Fibroblast of skin of right quadriceps (primary cell): Measurements from ENCODE around the gene DKC1.
"Not testable (repeated sequence)": the region's sequence is repeated elsewhere in the genome, so short reads cannot be mapped to it uniquely, and the experiment has no call there.

Experiments
- DNase-seq: peaks from one replicate; pipeline ENCODE4 v3.0.0-alpha.2; 2013

Gene DKC1

DNA sequence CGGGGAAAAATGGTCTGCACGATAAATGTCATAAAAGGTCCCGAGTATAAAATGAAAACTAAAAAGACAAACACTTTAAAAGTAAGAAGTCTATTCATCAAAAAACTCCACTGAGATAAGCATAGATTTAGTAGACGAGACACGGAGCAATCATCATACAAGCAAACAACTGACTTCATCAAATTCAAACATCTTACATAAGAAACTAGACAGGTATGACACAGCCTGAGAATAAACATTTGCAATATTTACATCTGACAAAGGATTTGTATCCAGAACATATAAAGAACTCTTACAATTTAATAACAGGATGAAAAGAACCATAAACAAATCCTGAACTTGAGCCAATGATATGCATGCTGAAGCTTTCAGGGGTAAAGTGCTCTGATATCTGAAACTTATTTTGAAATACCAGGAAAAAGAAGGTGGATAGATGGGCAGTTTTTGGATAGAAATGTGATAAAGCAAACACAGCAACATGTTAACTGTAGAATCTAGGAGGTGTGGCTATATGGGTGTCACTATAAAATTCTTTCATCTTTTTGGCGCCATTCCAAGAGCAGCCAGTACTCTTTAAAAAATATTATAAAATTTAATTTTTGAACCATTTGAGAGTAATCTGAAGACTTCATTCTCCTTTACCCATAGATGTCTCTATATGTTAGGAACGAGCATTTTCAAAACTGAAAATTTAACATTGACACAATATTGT lies 30.6 kb downstream of the DKC1 start:
- DNase-seq = no peak

DNA sequence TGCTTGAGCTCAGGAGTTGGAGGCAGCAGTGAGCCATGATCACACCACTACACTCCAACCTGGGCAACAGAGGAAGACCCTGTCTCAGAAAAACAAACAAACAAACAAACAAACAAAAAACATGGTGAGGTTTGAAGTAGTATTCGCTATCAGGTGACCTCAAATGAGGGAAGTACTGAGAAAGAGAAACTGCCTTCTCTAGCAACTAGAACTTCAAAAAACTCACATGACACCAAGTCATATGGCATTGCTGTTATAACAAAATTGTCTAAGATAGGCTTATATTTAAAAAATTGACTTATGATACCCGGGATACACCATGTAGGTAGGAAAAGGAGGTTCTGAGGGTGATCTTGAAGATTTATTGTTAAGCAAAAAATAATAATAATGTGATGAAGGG lies 32.4 kb downstream of the DKC1 start:
- no peak for DNase-seq

DNA sequence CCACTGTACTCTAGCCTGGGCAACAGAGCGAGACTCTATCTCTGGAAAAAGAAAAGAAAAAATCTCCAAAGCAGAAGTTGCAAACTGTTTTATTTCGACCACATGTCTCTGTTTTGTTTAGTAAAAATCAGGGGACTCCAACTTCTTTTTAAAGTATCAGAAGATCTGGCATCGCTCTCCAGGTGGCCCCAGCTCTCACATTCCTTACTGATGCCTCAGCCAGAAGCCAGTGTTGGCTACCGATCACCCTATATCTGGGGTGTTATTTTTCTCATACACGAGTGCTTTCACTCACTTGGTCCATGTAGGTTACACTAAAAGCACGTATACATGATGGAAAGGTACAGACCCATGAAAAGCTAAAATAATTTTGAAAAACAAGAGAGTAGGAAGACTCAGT lies 34.3 kb downstream of the DKC1 start:
- DNase-seq = no peak

GRCh38 chrX:154799556-154800348 lies 37.1 kb downstream of the DKC1 start:
- no peak for DNase-seq

DNA sequence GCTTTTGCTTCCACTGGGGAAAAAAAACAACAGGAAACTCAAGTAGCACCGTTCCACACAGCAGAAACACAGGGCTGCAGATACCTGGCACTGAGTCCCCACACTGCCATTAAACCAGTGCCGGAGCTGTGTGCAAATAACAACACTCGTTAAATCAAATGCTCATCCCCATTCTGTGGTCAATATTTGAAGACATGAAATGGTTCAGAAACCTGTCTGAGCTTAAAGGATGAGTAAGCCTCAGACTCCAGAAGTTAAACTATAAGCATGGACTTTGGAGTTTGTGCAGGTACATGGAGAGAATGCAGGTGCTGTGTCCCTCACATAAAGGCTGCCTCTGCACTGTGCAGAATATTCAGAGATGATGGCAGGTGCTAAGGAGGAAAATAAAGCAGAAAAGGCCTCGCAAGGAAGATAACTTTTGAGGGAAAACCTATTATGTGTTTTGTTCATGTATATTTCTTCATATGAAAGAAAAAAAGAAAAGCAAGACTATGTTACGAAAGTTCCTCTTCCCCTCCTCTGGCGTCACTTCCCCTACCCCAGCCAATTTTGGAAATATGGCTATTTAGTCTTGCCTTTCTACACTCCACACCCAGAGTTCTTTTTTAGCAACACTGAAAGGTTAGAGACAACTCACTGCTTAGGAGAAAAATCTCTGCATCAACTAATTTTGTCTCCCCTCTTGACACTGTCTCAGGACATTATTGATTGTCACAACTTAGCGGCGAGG lies 38.0 kb downstream of the DKC1 start:
- no peak for DNase-seq

GRCh38 chrX:154802947-154803346 lies 40.3 kb downstream of the DKC1 start:
- DNase-seq = no peak

DNA sequence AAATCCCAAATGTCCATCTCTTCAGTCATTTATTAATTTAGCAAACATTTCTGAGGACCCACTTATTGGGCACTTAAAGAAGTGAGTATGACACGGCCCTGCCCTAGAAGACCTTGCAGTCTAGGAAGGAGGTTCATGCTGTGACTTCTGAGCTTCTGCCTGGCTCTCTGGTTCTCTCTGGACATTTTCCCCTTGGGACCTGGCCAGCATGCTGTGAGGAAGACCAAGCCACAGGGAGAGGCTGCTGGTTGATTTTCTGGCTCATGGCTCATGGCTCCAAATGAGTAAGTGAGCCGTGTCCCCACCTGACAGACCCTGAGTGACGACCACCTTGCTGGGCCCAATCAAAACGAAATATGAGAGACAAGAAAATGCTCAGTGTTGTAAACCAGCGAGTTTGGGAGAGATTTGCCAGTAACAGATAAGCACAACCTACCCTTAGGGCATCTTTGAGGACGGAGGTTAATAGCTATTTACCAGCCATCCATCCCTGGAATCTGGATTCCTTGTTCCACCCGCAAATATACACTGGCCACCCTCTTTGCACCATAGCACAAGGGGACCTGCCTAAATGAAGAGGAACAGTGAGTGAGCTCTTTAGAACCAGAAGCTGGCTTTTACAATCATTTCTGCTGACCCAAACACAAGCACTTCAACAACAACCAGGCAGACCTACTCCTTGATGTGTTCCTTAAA lies 41.7 kb downstream of the DKC1 start:
- no peak for DNase-seq

- peak; percentile 55 for DNase-seq
Observed at GRCh38 chrX:154804957-154805695, 42.5 kb downstream of the DKC1 start, which contains the start of gene MPP1. Gene MPP1 (minus strand): TSS chrX:154805485. CDS start chrX:154805373, 112 bp downstream.

GRCh38 chrX:154805696-154806091 lies 43.0 kb downstream of the DKC1 start:
- DNase-seq = peak; percentile 28

- DNase-seq = no peak
Observed at GRCh38 chrX:154806837-154807501, 44.3 kb downstream of the DKC1 start.

DNA sequence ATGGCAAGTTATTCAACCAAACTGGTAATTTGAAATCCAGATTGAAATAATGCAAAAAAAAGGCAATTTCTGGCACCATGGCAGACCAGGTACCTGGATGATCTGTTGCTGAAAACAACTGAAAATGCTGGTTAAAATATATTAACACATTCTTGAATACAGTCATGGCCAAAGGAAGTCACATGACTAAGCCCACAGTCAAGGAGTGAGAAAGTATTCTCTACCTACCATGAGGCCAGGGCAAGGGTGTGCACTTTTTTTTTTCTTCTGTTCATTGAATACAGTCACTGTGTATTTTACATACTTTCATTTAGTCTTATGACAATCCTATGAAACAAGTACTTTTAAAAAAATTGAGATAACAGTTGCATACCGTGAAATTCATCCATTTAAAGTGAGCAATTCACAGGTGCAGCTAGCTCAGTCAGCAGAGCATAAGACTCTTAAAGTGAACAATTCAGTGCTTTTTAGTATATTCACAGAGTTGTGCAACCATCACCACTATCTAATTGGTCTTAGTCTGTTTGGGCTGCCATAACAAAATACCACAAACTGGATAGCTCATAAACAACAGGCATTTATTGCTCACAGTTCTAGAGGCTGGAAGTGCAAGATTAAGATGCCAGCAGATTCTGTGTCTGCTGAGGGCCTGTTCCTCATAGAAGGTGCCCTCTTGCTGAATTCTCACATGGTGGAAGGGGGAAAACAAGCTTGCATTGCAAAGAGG lies 47.4 kb downstream of the DKC1 start:
- DNase-seq = no peak

DNA sequence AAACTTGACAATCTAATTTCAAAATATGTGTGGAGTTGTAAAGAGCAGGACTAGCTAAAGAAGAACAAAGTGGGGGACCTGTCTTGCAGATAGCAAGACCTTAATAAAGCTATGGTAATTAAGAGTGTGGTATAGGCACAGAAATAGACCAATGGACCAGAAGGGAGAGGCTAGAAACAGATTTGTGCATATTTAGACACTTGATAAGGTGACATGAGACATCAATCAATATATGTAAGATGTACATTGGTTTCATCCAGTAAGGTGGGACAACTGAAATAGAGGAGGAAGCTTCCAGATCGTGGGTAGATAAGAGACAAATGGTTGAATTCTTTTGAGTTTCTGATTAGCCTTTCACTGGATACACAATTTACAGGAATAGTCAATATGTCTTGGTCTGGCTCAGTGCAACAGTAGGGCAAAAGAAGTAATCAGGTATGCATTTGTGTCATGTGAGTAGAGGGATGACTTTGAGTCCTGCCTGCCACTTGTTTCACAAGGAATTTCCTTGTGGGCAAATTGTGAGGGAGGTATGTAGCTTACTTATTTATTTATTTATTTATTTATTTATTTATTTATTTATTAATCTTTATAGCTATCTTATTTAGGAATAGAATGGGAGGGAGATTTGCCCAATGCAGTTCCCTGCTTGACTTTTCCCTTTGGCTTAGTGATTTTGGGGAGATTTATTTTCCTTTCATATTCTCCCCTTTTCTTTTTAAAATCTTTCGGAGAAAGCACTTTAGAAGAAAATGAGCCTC lies 49.9 kb downstream of the DKC1 start:
- DNase-seq = no peak

DNA sequence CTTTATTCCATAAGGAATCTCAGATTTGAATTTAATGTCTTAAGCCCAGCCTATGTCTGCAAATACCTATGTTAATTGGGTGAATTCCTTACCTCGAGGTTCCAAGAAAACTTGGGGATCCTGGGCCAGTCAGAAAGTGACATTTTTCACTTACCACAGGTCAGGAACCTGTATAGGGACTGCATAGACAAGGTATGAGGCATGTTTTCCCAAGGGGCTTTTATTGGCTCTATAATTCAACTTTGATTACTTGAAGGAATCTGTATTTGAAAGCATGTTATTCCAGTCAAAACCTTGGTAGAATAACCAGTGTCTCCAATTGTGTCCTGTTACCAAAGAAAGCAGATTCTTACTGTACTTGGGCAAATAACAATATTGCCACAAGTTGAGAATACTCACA lies 51.1 kb downstream of the DKC1 start:
- DNase-seq = no peak

GRCh38 chrX:154815274-154815818 lies 52.7 kb downstream of the DKC1 start:
- no peak for DNase-seq

GRCh38 chrX:154816326-154816898 lies 53.7 kb downstream of the DKC1 start:
- not testable (repeated sequence) for DNase-seq

DNA sequence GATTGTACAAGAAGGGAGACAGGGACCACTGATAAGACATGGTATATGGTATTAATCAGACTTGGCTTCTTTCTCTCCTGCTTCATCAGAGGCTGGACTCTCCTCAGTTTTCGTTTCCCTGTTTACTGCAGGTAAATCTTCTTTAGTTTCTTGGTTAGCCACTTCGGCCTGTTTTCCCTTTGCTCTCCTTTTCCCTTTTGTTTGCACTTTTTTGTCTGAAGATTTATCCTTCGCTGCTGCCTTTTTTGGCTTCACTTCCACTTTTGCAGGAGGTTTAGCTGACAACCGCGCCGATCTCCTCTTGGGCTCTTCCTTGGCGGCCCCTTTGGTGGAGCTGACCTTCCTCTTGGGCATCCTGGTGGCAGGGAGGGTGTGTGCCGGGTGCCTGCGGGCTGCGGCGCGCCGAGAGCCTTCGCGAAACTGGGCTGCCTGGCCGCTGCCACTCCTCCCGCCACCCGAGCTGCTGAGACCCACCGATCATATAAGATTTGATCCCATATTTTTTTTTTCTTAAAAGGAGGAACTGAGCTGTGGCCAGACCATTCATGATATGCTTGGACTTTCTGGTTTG lies 54.5 kb downstream of the DKC1 start:
- not testable (repeated sequence) for DNase-seq

- DNase-seq = no peak
Observed at GRCh38 chrX:154818916-154819770, 56.5 kb downstream of the DKC1 start.

- DNase-seq = no peak
Observed at GRCh38 chrX:154819771-154820341, 57.2 kb downstream of the DKC1 start.
